Mesothelial cell of epicardium (in vitro differentiated cells): ENCODE results near the gene ERMARD. TPM values are rescaled to one million over a fixed set of nuclear protein-coding genes. Genes with fewer than 3 reads are reported as not detected.

Source experiments
- DNase-seq, 2 experiments: peaks; one replicate each; pipeline ENCODE4 v3.0.0; 2021; ENCODE audit warnings: low spot score in 2 of 2; ENCODE audit not compliant: unreplicated experiment in 2 of 2
- H3K27ac Mint-ChIP-seq: 2 replicates; pipeline ENCODE4 v1.8.0; 2021; ENCODE audit warnings: mixed read lengths
- H3K27me3 Mint-ChIP-seq: 2 replicates; pipeline ENCODE4 v1.8.0; 2021; ENCODE audit warnings: low read depth, mixed read lengths
- H3K36me3 Mint-ChIP-seq: 2 replicates; pipeline ENCODE4 v1.8.0; 2021; ENCODE audit warnings: mixed read lengths
- H3K4me1 Mint-ChIP-seq: 2 replicates; pipeline ENCODE4 v1.8.0; 2021; ENCODE audit warnings: mixed read lengths
- H3K4me3 Mint-ChIP-seq: 2 replicates; pipeline ENCODE4 v1.8.0; 2021; ENCODE audit warnings: mild to moderate bottlenecking, moderate library complexity, mixed read lengths
- H3K9me3 Mint-ChIP-seq: 2 replicates; pipeline ENCODE4 v1.8.0; 2021; ENCODE audit warnings: mixed read lengths
- total RNA-seq: library from RNA; stranded (reverse); gene quantifications from 3 replicates; pipeline ENCODE4 v1.2.1, GENCODE V29; 2021
- TF ChIP-seq, protein P1 (sequence below): fragments of 200-600 bp; sonication (generic); IDR thresholded peaks from one replicate; pipeline ENCODE4 v1.5.0; 2021; ENCODE audit warnings: antibody characterized with exemption; ENCODE audit not compliant: unreplicated experiment

The ERMARD gene
- total RNA-seq, 1 donor from 2014 or later = 45.6 TPM

DNA sequence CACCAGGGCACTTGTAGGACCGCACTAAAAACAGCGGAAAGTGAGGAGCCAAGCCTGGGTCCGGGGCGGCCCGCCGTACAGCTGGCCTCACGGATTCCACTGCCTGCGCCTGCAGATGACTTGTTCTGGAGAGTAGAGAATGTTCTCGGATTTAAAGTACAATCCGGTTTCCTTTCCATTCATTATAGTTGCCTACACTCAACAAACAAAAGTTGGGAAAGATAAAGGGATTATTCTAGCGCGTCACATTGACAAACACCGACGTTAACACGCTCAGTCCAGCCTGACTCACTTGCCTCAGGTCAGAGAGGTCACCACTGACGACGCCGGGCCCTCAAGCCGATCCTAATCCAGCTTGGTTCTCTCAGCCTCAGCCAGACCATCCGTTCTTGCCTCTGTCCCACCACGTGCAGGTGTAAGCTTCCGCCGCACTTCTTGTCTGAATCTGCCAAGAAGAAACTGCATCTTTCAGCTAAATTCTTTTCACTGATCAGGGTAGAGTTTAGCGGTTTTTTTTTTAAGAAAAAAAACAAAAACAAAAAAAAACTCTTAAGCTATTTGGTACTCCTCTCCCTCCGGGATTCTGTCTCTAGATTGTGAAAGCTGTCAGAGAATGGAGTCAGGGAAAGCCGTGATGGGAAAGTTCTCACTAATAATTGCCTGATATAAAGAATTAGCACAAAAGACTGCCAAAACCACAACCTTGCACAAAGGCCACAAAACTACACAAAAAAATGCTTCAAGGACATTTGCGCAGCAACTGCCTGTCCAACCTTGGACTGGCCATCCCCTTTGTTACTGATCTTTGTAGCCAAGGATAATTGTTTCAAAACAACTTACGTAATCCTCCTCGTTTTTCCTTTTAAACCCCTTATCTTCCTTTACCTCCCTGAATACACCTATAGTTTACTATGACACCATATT lies 26.0 kb upstream of the ERMARD start:
- Mint-ChIP-seq H3K27me3 (no peaks in the 10 kb centered on the region), H3K9me3 (no peaks in the 10 kb centered on the region), H3K36me3 (no peaks in the 10 kb centered on the region), H3K27ac (peak overlapping the region; percentile 96), H3K4me3 (peak overlapping the region; percentile 83), H3K4me1 (peaks cover 52% of the 10 kb centered on the region)
- no peak for DNase-seq
- TF ChIP-seq, protein P1, sequence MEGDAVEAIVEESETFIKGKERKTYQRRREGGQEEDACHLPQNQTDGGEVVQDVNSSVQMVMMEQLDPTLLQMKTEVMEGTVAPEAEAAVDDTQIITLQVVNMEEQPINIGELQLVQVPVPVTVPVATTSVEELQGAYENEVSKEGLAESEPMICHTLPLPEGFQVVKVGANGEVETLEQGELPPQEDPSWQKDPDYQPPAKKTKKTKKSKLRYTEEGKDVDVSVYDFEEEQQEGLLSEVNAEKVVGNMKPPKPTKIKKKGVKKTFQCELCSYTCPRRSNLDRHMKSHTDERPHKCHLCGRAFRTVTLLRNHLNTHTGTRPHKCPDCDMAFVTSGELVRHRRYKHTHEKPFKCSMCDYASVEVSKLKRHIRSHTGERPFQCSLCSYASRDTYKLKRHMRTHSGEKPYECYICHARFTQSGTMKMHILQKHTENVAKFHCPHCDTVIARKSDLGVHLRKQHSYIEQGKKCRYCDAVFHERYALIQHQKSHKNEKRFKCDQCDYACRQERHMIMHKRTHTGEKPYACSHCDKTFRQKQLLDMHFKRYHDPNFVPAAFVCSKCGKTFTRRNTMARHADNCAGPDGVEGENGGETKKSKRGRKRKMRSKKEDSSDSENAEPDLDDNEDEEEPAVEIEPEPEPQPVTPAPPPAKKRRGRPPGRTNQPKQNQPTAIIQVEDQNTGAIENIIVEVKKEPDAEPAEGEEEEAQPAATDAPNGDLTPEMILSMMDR = no peak

DNA sequence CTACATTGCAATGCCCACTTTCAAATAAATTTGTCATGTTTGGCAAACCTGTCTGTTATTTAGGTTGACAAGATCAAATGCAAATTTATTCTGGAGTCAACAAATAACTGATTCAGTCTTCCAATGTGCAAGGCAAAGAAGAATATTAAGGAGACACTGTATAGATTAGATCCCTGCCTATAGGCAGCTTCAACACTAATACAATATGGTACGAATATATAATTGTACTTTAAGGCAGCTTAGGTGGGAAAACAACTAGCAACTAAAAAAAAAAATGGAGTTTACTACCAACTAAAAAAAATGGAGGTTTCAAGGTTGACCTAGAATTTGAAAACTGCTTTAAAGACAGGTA lies 25.4 kb upstream of the ERMARD start:
- Mint-ChIP-seq H3K36me3 (no peaks in the 10 kb centered on the region), H3K27ac (peak overlapping the region; percentile 96)

DNA sequence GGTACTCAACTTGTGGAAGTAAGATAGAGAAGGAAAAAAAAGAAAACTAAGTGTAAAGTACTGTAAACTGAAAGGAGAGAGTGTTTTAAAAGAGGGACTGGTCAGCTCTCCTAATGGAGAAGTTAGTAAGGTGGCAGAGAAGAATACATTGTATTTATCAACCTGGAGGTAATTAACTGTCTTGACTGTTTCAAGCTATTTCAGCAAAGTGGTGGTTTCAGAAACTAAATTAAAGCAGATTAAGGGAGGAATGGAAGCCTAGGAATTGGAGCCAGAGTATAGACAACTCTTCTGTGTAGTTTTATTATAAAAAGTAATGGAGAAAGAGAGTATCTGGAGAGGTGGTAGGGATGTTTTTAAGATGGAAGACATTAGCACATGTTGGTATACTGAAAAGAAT lies 24.5 kb upstream of the ERMARD start:
- Mint-ChIP-seq H3K27me3 (no peaks in the 10 kb centered on the region), H3K27ac (peak overlapping the region; percentile 1), H3K4me3 (no peak overlapping the region), H3K9me3 (no peaks in the 10 kb centered on the region), H3K4me1 (peaks cover 45% of the 10 kb centered on the region), H3K36me3 (no peaks in the 10 kb centered on the region)
- TF ChIP-seq, protein P1 = no peak
- DNase-seq = no peak

More for the DNA sequence above, 25.4 kb upstream of the ERMARD start:
- no peaks in the 10 kb centered on the region for H3K27me3 Mint-ChIP-seq
- peak overlapping the region; percentile 83 for H3K4me3 Mint-ChIP-seq
- no peak for DNase-seq
- H3K9me3 Mint-ChIP-seq = no peaks in the 10 kb centered on the region
- TF ChIP-seq, protein P1 = no peak
- peaks cover 51% of the 10 kb centered on the region for H3K4me1 Mint-ChIP-seq

DNA sequence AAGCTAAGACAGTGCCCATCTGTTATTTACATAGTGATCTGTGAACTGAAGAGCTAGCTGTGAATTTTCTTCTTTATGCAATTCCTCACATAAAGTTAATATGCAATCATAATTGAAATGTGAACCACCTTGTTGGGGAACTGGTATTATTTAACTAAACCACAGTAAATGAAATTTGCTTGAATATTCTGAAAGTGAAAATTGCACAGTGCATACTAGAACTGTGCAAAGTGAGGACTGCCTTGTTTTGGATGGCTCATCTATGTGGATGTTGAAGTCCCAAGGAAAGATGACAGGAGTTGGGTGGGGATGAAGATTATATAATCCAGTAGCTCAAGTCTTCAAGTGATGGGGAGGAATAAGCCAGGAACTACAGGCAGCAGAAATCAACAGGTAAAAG lies 21.5 kb upstream of the ERMARD start:
- DNase-seq = no peak
- H3K4me3 Mint-ChIP-seq = no peak overlapping the region
- no peaks in the 10 kb centered on the region for H3K9me3 Mint-ChIP-seq
- TF ChIP-seq, protein P1 = no peak
- H3K27me3 Mint-ChIP-seq = peaks cover 6% of the 10 kb centered on the region
- no peak overlapping the region for H3K27ac Mint-ChIP-seq
- H3K36me3 Mint-ChIP-seq = no peaks in the 10 kb centered on the region
- peaks cover 34% of the 10 kb centered on the region for H3K4me1 Mint-ChIP-seq

DNA sequence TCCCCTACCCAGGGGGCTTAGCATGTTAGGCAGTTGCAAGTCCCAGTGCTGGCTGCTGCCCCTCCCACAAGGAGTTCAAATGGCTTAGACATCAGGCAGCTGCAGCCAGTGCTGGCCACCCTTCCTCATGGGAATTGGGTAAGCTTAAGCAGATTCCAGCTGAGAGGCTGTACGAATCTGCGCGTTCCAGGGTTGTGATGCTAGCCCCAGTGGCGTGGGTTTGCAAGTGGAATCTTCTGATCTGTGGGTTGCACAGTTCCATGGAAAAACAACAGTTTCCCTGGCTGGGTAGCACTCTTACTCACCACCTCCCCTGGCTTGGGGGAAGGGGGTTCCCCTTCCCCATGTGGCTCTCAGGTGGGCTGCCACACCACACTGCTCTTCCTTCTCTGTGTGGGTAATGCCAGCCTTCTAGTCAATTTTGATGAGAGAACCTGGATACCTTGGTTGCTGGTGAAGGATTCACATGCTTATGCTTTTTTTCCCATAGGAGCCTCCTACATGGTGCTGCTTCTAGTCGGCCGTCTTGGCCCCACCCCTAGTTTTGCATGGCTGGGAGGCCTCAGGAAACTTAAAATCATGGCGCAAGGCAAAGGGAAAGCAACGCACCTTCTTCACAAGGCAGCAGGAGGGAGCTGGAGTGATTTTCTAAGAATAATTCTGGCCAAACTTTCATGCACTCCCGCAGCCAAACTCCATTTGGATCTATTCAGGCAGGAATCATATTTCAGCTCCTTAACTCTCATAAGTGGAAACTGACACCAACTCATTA lies 13.0 kb upstream of the ERMARD start:
- Mint-ChIP-seq H3K36me3 (no peaks in the 10 kb centered on the region), H3K4me3 (no peak overlapping the region), H3K27me3 (peaks cover 10% of the 10 kb centered on the region), H3K4me1 (peaks cover 6% of the 10 kb centered on the region), H3K27ac (peak overlapping the region; percentile 39), H3K9me3 (no peaks in the 10 kb centered on the region)
- DNase-seq = no peak
- TF ChIP-seq, protein P1 = no peak
